GM18526 (cell line): ENCODE measurements around the gene PCAT6.

ENCODE experiments used
- POLR2A ChIP-seq: IDR thresholded peaks from 3 replicates; pipeline ENCODE4 v1.6.1; 2011; ENCODE audit not compliant: insufficient read length; ENCODE audit errors: extremely low read depth

Gene PCAT6

GRCh38 chr1:202857136-202857610 lies 46.4 kb downstream of the PCAT6 start:
- TF ChIP-seq POLR2A: no peak

GRCh38 chr1:202858331-202858730 lies 47.6 kb downstream of the PCAT6 start:
- no peak for TF ChIP-seq POLR2A

- TF ChIP-seq POLR2A: no peak
Measured at GRCh38 chr1:202858789-202859414, 48.1 kb downstream of the PCAT6 start.

- TF ChIP-seq POLR2A: no peak
Measured at GRCh38 chr1:202860744-202861419, 50.1 kb downstream of the PCAT6 start.
